HCT116 (cell line): ENCODE measurements around the gene ADNP2. TPM values are rescaled to one million over a fixed set of nuclear protein-coding genes. Genes with fewer than 3 reads are reported as not detected.

Source experiments
- ATAC-seq: fragments of 200-7000 bp; cut with Tn5 transposase; 2 replicates; pipeline ENCODE4 v1.9.1; 2020; ENCODE audit warnings: mild to moderate bottlenecking, moderate library complexity
- BruUV-seq: library from RNA; stranded (reverse); fragments of 400-500 nt; replicated peaks from 2 replicates; lab custom pipeline; 2021; lab: Mats Ljungman, UMichigan
- CTCF ChIA-PET: fragments of 300-600 bp; sonication (Branson Sonifier 250); formaldehyde crosslinking; loops from one replicate; lab custom pipeline; 2021; ENCODE audit warnings: antibody characterized with exemption; lab: Charles Lee
- POLR2A ChIA-PET: fragments of 300-600, 350-600 bp; sonication (Branson Sonifier 250); formaldehyde crosslinking; loops from one replicate; lab custom pipeline; 2021; ENCODE audit warnings: antibody characterized with exemption; lab: Charles Lee
- RAD21 ChIA-PET, 2 experiments: fragments of 300-600 bp; sonication (Branson Sonifier 250); formaldehyde crosslinking; loops; one replicate each; lab custom pipeline; 2023; ENCODE audit warnings: low total read pairs in 2 of 2; ENCODE audit not compliant: uncharacterized antibody in 2 of 2, unreplicated experiment in 2 of 2, low non-redundant PET in 1 of 2; lab: Charles Lee
- DNase-seq: peaks from one replicate; pipeline ENCODE4 v3.0.0-alpha.2; 2010; ENCODE audit warnings: low read depth, low spot score
- H2AFZ ChIP-seq: fragments of 200-600 bp; shearing (Covaris generic), sonication (generic); 2 replicates; pipeline ENCODE4 v1.6.1; 2017; ENCODE audit warnings: low read depth, mixed run types, mixed read lengths, antibody characterized with exemption, low read length; ENCODE audit not compliant: poor library complexity, severe bottlenecking
- H3K27ac ChIP-seq: 2 replicates; pipeline ENCODE4 v1.5.1; 2012; ENCODE audit warnings: low read depth, low read length
- H3K27me3 ChIP-seq: fragments of 200-600 bp; sonication (generic); 2 replicates; pipeline ENCODE4 v1.6.1; 2016; ENCODE audit warnings: mixed run types, low read length, mixed read lengths; ENCODE audit not compliant: insufficient read depth
- H3K36me3 ChIP-seq, 2 experiments: fragments of 200-500 bp in 1 of 2; fragments of 200-600 bp in 1 of 2; sonication (Bioruptor generic) in 1 of 2; sonication (generic) in 1 of 2; 2 replicates each; pipeline versions ENCODE4 v1.5.1 to v1.6.1; 2014 to 2016; ENCODE audit warnings: low read length in 2 of 2, inconsistent platforms in 1 of 2, mixed read lengths in 1 of 2, mixed run types in 1 of 2; ENCODE audit not compliant: insufficient read depth in 2 of 2, control insufficient read depth in 1 of 2
- H3K4me1 ChIP-seq, 2 experiments: fragments of 200-600 bp in 1 of 2; sonication (generic) in 1 of 2; 2 replicates each; pipeline versions ENCODE4 v1.5.1 to v1.6.1; 2012 to 2017; ENCODE audit warnings: low read length in 2 of 2, inconsistent platforms in 1 of 2, mild to moderate bottlenecking in 1 of 2, mixed read lengths in 1 of 2, mixed run types in 1 of 2, moderate library complexity in 1 of 2; ENCODE audit not compliant: insufficient read depth in 2 of 2, control insufficient read depth in 1 of 2
- H3K4me2 ChIP-seq: fragments of 200-600 bp; sonication (generic); 2 replicates; pipeline ENCODE4 v1.6.1; 2017; ENCODE audit warnings: mixed run types, low read length, mixed read lengths
- H3K4me3 ChIP-seq, 2 experiments: fragments of 200-600 bp in 1 of 2; sonication (generic) in 1 of 2; replicated peaks in 1 of 2; 2 replicates each; pipeline ENCODE4 v1.5.1; 2011 to 2016; ENCODE audit warnings: low read length in 2 of 2, control low read depth in 1 of 2, low read depth in 1 of 2, mild to moderate bottlenecking in 1 of 2, mixed read lengths in 1 of 2, mixed run types in 1 of 2
- H3K79me2 ChIP-seq: fragments of 200-600 bp; sonication (generic); 2 replicates; pipeline ENCODE4 v1.6.1; 2017; ENCODE audit warnings: mild to moderate bottlenecking, mixed run types, low read length, moderate library complexity, mixed read lengths; ENCODE audit not compliant: insufficient read depth
- H3K9ac ChIP-seq: fragments of 200-600 bp; sonication (generic); 2 replicates; pipeline ENCODE4 v1.6.1; 2016; ENCODE audit warnings: low read length, mixed read lengths
- H3K9me2 ChIP-seq: fragments of 200-600 bp; sonication (generic), shearing (Covaris generic); 2 replicates; pipeline ENCODE4 v1.6.1; 2017; ENCODE audit warnings: mixed run types, mild to moderate bottlenecking, moderate library complexity; ENCODE audit not compliant: insufficient read depth
- H3K9me3 ChIP-seq, 2 experiments: fragments of 200-500 bp in 1 of 2; fragments of 200-600 bp in 1 of 2; sonication (Bioruptor generic) in 1 of 2; sonication (generic) in 1 of 2; 2 replicates each; pipeline ENCODE4 v1.6.1; 2014 to 2017; ENCODE audit warnings: low read length in 2 of 2, mixed read lengths in 2 of 2, inconsistent platforms in 1 of 2, low read depth in 1 of 2, mild to moderate bottlenecking in 1 of 2, mixed run types in 1 of 2, moderate library complexity in 1 of 2; ENCODE audit not compliant: control insufficient read depth in 1 of 2, insufficient read depth in 1 of 2
- H4K20me1 ChIP-seq: fragments of 200-600 bp; sonication (generic), shearing (Covaris generic); 2 replicates; pipeline ENCODE4 v1.6.1; 2017; ENCODE audit warnings: mixed run types, mild to moderate bottlenecking, moderate library complexity; ENCODE audit not compliant: insufficient read depth
- CTCF ChIP-seq, 3 experiments: fragments of 200-600 bp in 1 of 3; sonication (generic) in 1 of 3; IDR thresholded peaks in 2 of 3; conservative IDR thresholded peaks in 1 of 3; 2 replicates each; pipeline ENCODE4 v1.5.1; 2012 to 2017; ENCODE audit warnings: low read depth in 2 of 3, low read length in 2 of 3, antibody characterized with exemption in 1 of 3, borderline replicate concordance in 1 of 3, control low read depth in 1 of 3, mild to moderate bottlenecking in 1 of 3, mixed read lengths in 1 of 3, mixed run types in 1 of 3, moderate library complexity in 1 of 3; ENCODE audit not compliant: insufficient read depth in 1 of 3
- ELF1 ChIP-seq: IDR thresholded peaks from 2 replicates; pipeline ENCODE4 v1.6.1; 2012; ENCODE audit warnings: low read depth, borderline replicate concordance
- POLR2AphosphoS5 ChIP-seq: IDR thresholded peaks from 2 replicates; pipeline ENCODE4 v1.6.1; 2011; ENCODE audit warnings: mild to moderate bottlenecking, low read depth, low read length, moderate library complexity
- RAD21 ChIP-seq: IDR thresholded peaks from 2 replicates; pipeline ENCODE4 v1.6.1; 2012; ENCODE audit warnings: low read depth, mild to moderate bottlenecking
- REST ChIP-seq: IDR thresholded peaks from 2 replicates; pipeline ENCODE4 v1.6.1; 2012; ENCODE audit warnings: low read depth
- SIN3A ChIP-seq: IDR thresholded peaks from 2 replicates; pipeline ENCODE4 v1.6.1; 2012; ENCODE audit warnings: low read depth
- SRF ChIP-seq: IDR thresholded peaks from 2 replicates; pipeline ENCODE4 v1.6.1; 2012; ENCODE audit warnings: low read depth
- YY1 ChIP-seq: IDR thresholded peaks from 2 replicates; pipeline ENCODE4 v1.6.1; 2011; ENCODE audit warnings: low read length, low read depth, moderate library complexity, mild to moderate bottlenecking; ENCODE audit not compliant: insufficient replicate concordance; ENCODE audit errors: extremely low read depth
- ZFX ChIP-seq: fragments of 450-650 bp; IDR thresholded peaks from 2 replicates; pipeline ENCODE4 v1.6.1; 2017
- intact Hi-C: fragments of 100-400 bp; cut with micrococcal nuclease; formaldehyde crosslinking; loops from 2 replicates; pipeline ENCODE4 v1.10.0; 2022
- total RNA-seq: library from RNA; stranded (reverse); gene quantifications from one replicate; pipeline ENCODE4 v1.2.1, GENCODE V29; 2021; ENCODE audit not compliant: unreplicated experiment

The ADNP2 gene
- total RNA-seq, 1 experiment from 2014 or later, result 45.4 TPM

- H3K4me2 ChIP-seq, result peak overlapping the region; percentile 87
- no TSS peak for BruUV-seq
- TF ChIP-seq ZFX (peak; percentile 32), POLR2AphosphoS5 (no peak)
- peaks cover 52% of the 10 kb centered on the region for H3K79me2 ChIP-seq
- peaks cover 2 to 20% of the 10 kb centered on the region in 2 experiments; a peak in 2 of 4 replicates for H3K4me1 ChIP-seq
- H3K4me3 ChIP-seq, result peak overlapping the region; percentile 83 to 90
- DNase-seq, result no peak
- peak overlapping the region; percentile 80 for H3K9ac ChIP-seq
- no peaks in the 10 kb centered on the region; a peak in 1 of 4 replicates for H3K36me3 ChIP-seq
- POLR2A ChIA-PET, result interaction anchor here (0.7 kb wide), 1 partner anchor 10 kb away, joined by 4 read pairs; no protein-coding TSS in a partner anchor
- no peak overlapping the region for H2AFZ ChIP-seq
- RAD21 ChIA-PET, result no interaction called here
- peaks cover 28% of the 10 kb centered on the region; the same call in 1 of the 2 replicates for H4K20me1 ChIP-seq
- no peaks in the 10 kb centered on the region for H3K27me3 ChIP-seq
- peak overlapping the region; percentile 84 for H3K27ac ChIP-seq
- H3K9me3 ChIP-seq, result no peaks in the 10 kb centered on the region
- peak; percentile 50 for ATAC-seq
- CTCF ChIA-PET, result no interaction called here
- intact Hi-C loops, result loop anchor here (2.0 to 10.0 kb wide), 3 partner anchors 75 to 432 kb away; partner anchors contain the start of genes CTDP1, RBFA and TXNL4A
- no peaks in the 10 kb centered on the region for H3K9me2 ChIP-seq
Measured at GRCh38 chr18:80109676-80110078, 615 bp downstream of the ADNP2 start.

GRCh38 chr18:80112624-80113248 is 3.7 kb downstream of the ADNP2 start:
- Histone ChIP-seq H3K9me3 (no peaks in the 10 kb centered on the region), H4K20me1 (peaks cover 38% of the 10 kb centered on the region; the same call in 1 of the 2 replicates), H3K36me3 (peaks cover 4 to 10% of the 10 kb centered on the region in 2 experiments; a peak in 2 of 4 replicates), H3K27ac (no peak overlapping the region), H3K9ac (no peak overlapping the region), H3K79me2 (peaks cover 83% of the 10 kb centered on the region), H2AFZ (no peak overlapping the region), H3K4me2 (no peak overlapping the region), H3K4me3 (no peak overlapping the region), H3K4me1 (peaks cover 2 to 20% of the 10 kb centered on the region in 2 experiments; a peak in 2 of 4 replicates), H3K9me2 (no peaks in the 10 kb centered on the region), H3K27me3 (no peaks in the 10 kb centered on the region)
- no peak for ATAC-seq
- no TSS peak for BruUV-seq
- ChIA-PET POLR2A (no interaction called here), CTCF (no interaction called here), RAD21 (no interaction called here)
- DNase-seq, result no peak
- no peak for TF ChIP-seq REST
- no peak for TF ChIP-seq SIN3A
- no peak for TF ChIP-seq SRF
- no peak for TF ChIP-seq ELF1
- no peak for TF ChIP-seq CTCF (IDR thresholded peaks at IDR 0.05 in 2 of 3, conservative IDR thresholded peaks at IDR 0.05 in 1 of 3; ENCODE audit: borderline replicate concordance in 1 of 3, insufficient read depth in 1 of 3, low read depth in 2 of 3, low read length in 2 of 3)
- no peak for TF ChIP-seq RAD21
- TF ChIP-seq YY1, result no peak
- intact Hi-C loops, result loop anchor here (10.0 kb wide), 1 partner anchor 128 kb away; the partner anchor contains the start of gene TXNL4A
